ENCODE data around the gene RBM47. TPM values are rescaled to one million over a fixed set of nuclear protein-coding genes. Genes with fewer than 3 reads are reported as not detected.

Gene RBM47
- total RNA-seq, 1 donor from 2014 or later: 15.9 TPM

DNA sequence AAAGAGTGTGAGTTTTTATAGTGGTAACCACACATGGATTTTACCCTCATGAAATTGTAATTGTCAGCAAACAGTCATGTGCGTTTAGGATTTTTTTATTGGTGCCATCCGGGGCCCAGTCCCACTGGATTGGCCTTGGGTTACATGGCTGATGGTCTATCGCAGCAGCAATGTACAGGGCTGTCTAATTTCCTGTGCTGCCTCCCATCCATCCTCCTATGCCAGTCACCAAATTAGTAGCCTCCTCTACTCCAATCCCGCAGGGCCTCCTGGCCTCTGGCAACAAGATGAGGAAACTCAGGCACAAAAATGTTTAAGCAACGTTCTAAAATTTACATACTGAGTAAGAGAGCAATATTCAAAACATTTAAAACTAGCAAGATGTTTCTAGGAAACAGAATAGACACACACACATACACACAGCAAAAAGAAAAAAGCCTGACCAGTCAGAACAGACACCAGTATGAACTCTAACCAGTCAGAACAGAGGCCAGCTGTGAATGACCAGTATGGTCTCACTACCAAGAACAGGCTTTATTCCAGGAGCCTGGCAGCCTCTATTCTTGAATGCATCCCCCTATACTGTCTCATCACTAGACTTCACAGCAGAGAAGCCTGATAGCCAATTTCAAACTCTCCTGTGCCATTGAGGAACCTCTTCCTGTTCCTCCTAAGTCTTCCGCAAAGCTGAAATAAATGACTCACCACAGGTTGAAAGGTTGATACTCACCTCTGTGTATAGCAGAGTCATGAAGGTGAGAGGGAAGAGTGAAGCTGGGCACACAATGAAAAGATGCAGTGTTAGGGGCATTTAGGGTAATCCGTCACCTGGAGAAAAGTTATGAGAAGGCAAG is 251.9 kb downstream of the RBM47 start:
- DNase-seq (ENCODE audit: low spot score): no peak

DNA sequence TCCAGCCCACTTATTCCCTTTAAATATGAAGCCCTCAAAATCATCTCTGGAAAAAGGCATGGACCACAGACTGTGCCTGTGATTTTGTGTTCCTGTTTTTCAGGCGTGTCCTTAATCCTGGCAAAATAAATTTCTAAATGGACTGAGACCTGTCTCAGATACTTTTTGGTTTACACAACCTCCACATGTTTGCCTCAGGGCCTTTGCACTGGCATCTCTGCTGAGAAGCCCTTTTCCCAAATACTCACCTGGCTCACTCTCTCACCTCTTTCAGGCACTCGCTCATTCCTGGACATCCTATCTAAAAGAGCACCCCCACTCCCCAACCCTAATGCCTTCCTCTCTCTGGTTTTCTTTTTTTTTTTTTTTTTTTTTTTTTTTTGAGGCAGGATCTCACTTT is 254.0 kb downstream of the RBM47 start:
- DNase-seq (ENCODE audit: low spot score): no peak

DNA sequence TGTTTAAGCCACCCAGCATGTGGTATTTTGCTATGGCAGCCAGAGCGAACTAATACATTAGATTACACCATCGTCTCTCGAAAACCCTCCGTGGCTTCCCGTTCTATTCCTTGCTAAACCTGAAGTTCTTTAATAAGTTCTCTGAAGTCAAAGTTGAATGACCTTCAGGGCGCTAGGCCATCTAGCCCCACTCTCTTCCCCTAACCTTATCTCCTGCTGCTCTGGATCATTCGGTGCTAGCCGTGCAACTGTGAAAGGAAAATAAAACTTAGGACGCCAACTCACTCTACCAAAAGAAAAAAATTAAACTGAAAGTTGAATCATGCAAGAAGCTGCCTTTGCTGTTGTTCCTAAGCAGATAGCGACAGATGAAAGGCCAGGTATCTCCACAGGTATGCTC is 254.6 kb downstream of the RBM47 start:
- no peak for DNase-seq (ENCODE audit: low spot score)

DNA sequence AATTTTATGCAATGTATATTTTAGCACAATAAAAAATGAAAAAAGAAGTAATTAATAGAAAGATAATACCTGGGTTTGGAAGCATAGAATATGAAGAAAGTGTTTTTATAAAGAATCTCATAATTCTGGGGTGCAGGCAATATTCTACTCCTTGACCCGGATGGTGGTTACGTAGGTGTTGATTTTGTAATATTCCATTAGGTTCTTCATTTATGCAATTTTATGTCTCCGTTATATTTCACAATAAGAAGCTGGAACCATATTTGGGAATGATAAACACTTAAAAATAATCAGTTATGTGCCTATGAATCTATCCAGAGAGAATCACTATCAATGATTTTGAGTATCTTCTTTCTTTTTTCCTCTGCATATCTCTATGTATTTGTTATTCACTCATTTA is 256.0 kb downstream of the RBM47 start:
- no peak for DNase-seq (ENCODE audit: low spot score)

Other genes with a start within 250 kb of the RBM47 start
- gene NSUN7, start 120.1 kb upstream of the RBM47 start, total RNA-seq (ENCODE audit: insufficient read depth, low replicate concordance): 0.48 TPM

Data from umbilical cord (tissue), 2 donors.